ENCODE results near the gene ZNF426. TPM values are rescaled to one million over a fixed set of nuclear protein-coding genes. Genes with fewer than 3 reads are reported as not detected.
"Not testable (repeated sequence)": the region's sequence is repeated elsewhere in the genome, so short reads cannot be mapped to it uniquely, and the experiment has no call there.

Gene ZNF426
- total and polyA plus RNA-seq, 3 donors from 2014 or later, result 5.7 to 13.9 (median 13.8) TPM

DNA sequence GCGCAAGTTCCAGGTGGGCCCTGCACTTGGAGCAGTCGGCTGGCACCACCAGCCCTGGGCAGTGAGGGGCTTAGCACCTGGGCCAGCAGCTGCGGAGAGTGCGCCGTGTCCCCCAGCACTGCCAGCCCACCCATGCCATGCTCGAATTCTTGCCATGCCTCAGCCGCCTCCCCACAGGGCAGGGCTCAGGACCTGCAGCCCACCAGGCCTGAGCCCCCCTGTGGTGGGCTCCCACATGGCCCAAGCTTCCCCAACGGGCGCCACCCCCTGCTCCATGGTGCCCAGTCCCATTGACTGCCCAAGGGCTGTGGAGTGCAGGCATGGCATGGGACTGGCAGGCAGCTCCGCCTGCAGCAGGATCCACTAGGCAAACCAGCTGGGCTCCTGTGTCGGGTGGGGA is 9.4 kb upstream of the ZNF426 start:
- no peak for TF ChIP-seq POLR2A (IDR thresholded peaks at IDR 0.05)
- TF ChIP-seq, protein P1, sequence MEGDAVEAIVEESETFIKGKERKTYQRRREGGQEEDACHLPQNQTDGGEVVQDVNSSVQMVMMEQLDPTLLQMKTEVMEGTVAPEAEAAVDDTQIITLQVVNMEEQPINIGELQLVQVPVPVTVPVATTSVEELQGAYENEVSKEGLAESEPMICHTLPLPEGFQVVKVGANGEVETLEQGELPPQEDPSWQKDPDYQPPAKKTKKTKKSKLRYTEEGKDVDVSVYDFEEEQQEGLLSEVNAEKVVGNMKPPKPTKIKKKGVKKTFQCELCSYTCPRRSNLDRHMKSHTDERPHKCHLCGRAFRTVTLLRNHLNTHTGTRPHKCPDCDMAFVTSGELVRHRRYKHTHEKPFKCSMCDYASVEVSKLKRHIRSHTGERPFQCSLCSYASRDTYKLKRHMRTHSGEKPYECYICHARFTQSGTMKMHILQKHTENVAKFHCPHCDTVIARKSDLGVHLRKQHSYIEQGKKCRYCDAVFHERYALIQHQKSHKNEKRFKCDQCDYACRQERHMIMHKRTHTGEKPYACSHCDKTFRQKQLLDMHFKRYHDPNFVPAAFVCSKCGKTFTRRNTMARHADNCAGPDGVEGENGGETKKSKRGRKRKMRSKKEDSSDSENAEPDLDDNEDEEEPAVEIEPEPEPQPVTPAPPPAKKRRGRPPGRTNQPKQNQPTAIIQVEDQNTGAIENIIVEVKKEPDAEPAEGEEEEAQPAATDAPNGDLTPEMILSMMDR (IDR thresholded peaks at IDR 0.05), result no peak
- no peak for DNase-seq
- H3K9me3 ChIP-seq, result no peaks in the 10 kb centered on the region
- H3K4me3 ChIP-seq, result no peak overlapping the region
- no peak overlapping the region for H3K27ac ChIP-seq
- WGBS, 2 donors, result 88 to 100% methylated on average over 7 to 11 of the region's 11 CpGs
- H3K36me3 ChIP-seq (ENCODE audit: low read depth, missing control alignments), result no peaks in the 10 kb centered on the region
- H3K4me1 ChIP-seq, result no peaks in the 10 kb centered on the region
- no peaks in the 10 kb centered on the region for H3K27me3 ChIP-seq
- intact Hi-C loops (cut with DNase I; ENCODE audit: low total_unique reads), result no loop called here

DNA sequence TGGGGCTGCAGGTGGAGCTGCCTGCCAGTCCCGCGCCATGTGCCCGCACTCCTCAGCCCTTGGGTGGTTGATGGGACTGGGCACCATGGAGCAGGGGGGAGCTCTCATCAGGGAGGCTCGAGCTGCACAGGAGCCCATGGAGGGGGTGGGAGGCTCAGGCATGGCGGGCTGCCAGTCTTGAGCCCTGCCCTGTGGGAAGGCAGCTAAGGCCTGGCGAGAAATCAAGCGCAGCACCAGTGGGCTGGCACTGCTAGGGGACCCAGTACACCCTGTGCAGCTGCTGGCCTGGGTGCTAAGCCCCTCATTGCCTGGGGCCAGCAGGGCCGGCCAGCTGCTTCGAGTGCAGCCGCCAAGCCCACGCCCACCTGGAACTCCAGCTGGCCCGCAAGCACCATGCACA is 2.8 kb upstream of the ZNF426 start:
- H3K9me3 ChIP-seq; H3K36me3 ChIP-seq (ENCODE audit: low read depth, missing control alignments); H3K4me3 ChIP-seq; intact Hi-C loops (cut with DNase I; ENCODE audit: low total_unique reads); H3K27ac ChIP-seq; H3K27me3 ChIP-seq; DNase-seq; H3K4me1 ChIP-seq: not testable (repeated sequence)
- WGBS, 2 donors, result 96 to 100% methylated on average over 1 to 12 of the region's 12 CpGs

DNA sequence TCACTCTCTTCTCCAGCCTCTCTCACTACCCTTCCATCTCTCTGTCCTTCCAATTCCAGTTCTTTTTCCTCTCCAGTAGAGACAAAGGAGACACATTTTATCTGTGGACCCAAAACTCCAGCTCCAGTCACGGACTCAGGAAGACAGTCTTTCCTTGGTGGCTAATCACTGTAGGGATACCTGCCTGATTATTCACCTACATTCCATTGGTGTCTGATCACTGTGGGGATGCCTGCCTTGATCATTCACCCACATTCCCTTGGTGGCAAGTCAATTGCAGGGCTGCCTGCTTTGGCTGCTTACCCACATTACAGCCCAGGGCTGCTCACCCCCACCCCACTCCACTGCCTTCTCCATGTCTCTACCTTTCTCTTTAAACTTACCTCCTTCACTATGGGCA is 1.5 kb upstream of the ZNF426 start:
- intact Hi-C loops (cut with DNase I; ENCODE audit: low total_unique reads); H3K4me1 ChIP-seq; H3K27me3 ChIP-seq; H3K27ac ChIP-seq; H3K36me3 ChIP-seq (ENCODE audit: low read depth, missing control alignments); H3K9me3 ChIP-seq; H3K4me3 ChIP-seq; DNase-seq: not testable (repeated sequence)
- 95 to 100% methylated on average over 1 of the region's 1 CpG for WGBS, 2 donors

DNA sequence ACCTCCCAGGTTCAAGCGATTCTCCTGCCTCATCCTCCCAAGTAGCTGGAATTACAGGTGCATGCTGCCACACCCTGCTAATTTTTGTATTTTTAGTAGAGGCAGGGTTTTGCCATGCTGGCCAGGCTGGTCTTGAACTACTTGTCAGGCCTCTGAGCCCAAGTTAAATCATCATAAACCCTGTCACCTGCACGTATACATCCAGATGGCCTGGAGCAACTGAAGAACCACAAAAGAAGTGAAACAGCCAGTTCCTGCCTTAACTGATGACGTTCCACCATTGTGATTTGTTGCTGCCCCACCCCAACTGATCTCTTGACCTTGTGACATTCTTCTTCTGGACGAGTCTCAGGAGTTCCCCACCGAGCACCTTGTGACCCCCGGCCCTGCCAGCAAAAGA is 756 bp upstream of the ZNF426 start:
- not testable (repeated sequence) for H3K9me3 ChIP-seq
- Histone ChIP-seq H3K27ac (peak overlapping the region; percentile 91 to 92), H3K4me3 (peak overlapping the region; percentile 68 to 72)

DNA sequence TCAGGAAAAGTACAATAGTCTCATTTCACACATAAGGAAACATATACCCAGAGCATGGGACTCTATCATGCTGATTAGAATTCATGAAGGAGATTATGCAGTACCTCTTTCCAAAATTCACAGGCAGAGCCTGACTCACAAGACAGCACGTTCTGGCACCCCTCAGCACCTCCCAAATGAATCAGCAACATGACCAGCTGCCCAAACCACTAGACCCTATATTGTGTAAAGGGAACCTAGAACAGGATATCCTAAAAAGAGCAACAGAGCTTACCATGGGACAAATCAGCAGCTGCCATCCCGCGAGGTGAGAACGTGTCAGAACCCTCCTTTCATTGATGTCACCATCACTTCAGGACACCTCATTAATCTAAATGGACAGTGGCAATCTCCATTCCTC is 2.5 kb downstream of the ZNF426 start:
- Histone ChIP-seq H3K36me3 (ENCODE audit: low read depth, missing control alignments) (no peaks in the 10 kb centered on the region), H3K4me3 (no peak overlapping the region), H3K4me1 (peaks cover 4% of the 10 kb centered on the region), H3K27me3 (no peaks in the 10 kb centered on the region), H3K9me3 (no peaks in the 10 kb centered on the region), H3K27ac (no peak overlapping the region)
- 91 to 99% methylated on average over 4 of the region's 4 CpGs for WGBS, 2 donors
- TF ChIP-seq POLR2A (IDR thresholded peaks at IDR 0.05), result no peak
- TF ChIP-seq, protein P1 (IDR thresholded peaks at IDR 0.05), result no peak
- DNase-seq, result no peak
- intact Hi-C loops (cut with DNase I; ENCODE audit: low total_unique reads), result no loop called here

More for the DNA sequence above, 756 bp upstream of the ZNF426 start:
- DNase-seq; intact Hi-C loops (cut with DNase I; ENCODE audit: low total_unique reads); H3K4me1 ChIP-seq; H3K36me3 ChIP-seq (ENCODE audit: low read depth, missing control alignments); H3K27me3 ChIP-seq: not testable (repeated sequence)
- WGBS, 2 donors, result 80 to 86% methylated on average over 6 of the region's 6 CpGs

DNA sequence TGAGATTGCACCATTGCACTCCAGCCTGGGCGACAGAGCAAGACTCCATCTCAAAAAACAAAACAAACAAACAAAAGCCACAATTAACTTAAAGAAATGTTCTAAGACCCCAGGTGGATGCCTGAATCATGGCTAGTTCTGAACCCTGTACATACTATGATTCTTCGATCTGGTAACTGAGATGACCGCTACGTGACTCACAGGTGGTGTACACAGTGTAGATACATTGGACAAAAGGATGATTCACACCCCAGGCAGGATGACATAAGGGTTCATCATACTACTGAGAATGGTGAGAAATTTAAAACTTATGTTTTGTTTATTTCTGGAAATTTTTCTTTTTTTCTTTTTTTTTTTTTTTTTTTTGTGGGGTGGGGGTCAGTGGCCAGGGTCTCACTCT is 6.5 kb downstream of the ZNF426 start:
- H3K9me3 ChIP-seq, result no peaks in the 10 kb centered on the region
- H3K27me3 ChIP-seq, result no peaks in the 10 kb centered on the region
- WGBS, 2 donors, result 94 to 96% methylated on average over 4 of the region's 4 CpGs
- intact Hi-C loops (cut with DNase I; ENCODE audit: low total_unique reads), result no loop called here
- no peaks in the 10 kb centered on the region for H3K36me3 ChIP-seq (ENCODE audit: low read depth, missing control alignments)
- TF ChIP-seq, protein P1 (IDR thresholded peaks at IDR 0.05), result no peak
- no peak for TF ChIP-seq POLR2A (IDR thresholded peaks at IDR 0.05)
- H3K27ac ChIP-seq, result no peak overlapping the region
- H3K4me1 ChIP-seq, result no peaks in the 10 kb centered on the region
- H3K4me3 ChIP-seq, result no peak overlapping the region
- DNase-seq, result no peak
